ENCODE results near the gene DCBLD1. TPM values are rescaled to one million over a fixed set of nuclear protein-coding genes. Genes with fewer than 3 reads are reported as not detected.

The DCBLD1 gene
- total and polyA plus RNA-seq, 12 donors: 2.7 to 7.2 (median 4.2) TPM

DNA sequence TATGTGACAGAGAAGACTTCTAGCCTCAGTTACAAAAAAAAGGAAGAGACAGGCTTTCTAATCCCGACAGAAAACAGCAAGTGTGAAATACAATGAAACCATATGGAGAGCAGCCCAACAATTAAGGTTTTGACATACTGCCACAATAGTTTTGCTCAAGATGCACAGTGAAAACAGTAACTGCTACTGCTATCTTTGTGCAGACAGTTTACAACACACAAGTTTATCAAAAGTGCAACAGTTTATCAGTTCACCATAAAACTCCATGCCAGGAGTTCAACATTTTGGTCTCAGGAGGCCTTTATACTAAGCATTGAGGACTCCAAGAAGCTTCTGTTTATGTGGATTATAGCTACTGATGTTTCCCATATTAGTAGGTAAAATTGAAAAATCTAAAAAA, 82.2 kb downstream of the DCBLD1 start:
- TF ChIP-seq, protein P1, sequence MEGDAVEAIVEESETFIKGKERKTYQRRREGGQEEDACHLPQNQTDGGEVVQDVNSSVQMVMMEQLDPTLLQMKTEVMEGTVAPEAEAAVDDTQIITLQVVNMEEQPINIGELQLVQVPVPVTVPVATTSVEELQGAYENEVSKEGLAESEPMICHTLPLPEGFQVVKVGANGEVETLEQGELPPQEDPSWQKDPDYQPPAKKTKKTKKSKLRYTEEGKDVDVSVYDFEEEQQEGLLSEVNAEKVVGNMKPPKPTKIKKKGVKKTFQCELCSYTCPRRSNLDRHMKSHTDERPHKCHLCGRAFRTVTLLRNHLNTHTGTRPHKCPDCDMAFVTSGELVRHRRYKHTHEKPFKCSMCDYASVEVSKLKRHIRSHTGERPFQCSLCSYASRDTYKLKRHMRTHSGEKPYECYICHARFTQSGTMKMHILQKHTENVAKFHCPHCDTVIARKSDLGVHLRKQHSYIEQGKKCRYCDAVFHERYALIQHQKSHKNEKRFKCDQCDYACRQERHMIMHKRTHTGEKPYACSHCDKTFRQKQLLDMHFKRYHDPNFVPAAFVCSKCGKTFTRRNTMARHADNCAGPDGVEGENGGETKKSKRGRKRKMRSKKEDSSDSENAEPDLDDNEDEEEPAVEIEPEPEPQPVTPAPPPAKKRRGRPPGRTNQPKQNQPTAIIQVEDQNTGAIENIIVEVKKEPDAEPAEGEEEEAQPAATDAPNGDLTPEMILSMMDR (IDR thresholded peaks at IDR 0.05): no peak
- ATAC-seq (no peak), DNase-seq (no peak)
- intact Hi-C loops (cut with DNase I): no loop called here
- 73 to 82% methylated on average over 1 of the region's 1 CpG for WGBS, 2 donors
- Histone ChIP-seq H3K4me1 (no peaks in the 10 kb centered on the region), H3K27ac (no peak overlapping the region), H3K36me3 (peaks cover 0 to 100% (median 29%) of the 10 kb centered on the region in 9 donors), H3K9me3 (no peaks in the 10 kb centered on the region), H3K27me3 (no peaks in the 10 kb centered on the region), H3K4me3 (no peak overlapping the region)

DNA sequence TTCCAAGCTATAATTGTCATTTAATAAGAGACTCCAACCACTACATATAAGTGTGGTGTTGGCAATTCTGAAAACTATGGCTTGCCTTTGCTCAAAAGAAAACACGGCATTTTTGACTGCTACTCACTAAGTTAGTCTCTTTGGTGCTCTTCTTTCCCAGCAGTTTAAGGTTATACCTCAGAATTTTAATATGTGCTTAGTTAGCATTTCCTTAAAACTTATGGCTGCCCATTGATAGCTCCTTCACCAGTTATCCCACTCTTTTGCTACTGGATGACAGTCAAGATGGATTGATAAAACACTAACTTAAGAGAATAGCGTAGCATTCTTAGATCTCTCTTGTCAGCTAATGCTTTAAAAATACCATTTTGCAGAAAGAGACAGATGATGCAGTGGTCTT, 85.8 kb downstream of the DCBLD1 start:
- no peaks in the 10 kb centered on the region for H3K27me3 ChIP-seq
- H3K4me3 ChIP-seq: no peak overlapping the region
- TF ChIP-seq, protein P1 (IDR thresholded peaks at IDR 0.05): no peak
- intact Hi-C loops (cut with DNase I): no loop called here
- H3K36me3 ChIP-seq: peaks cover 0 to 100% (median 24%) of the 10 kb centered on the region in 9 donors
- no peaks in the 10 kb centered on the region for H3K9me3 ChIP-seq
- DNase-seq (no peak), ATAC-seq (no peak)
- 96 to 100% methylated on average over 2 of the region's 2 CpGs for WGBS, 2 donors
- no peak overlapping the region for H3K27ac ChIP-seq
- no peaks in the 10 kb centered on the region for H3K4me1 ChIP-seq

DNA sequence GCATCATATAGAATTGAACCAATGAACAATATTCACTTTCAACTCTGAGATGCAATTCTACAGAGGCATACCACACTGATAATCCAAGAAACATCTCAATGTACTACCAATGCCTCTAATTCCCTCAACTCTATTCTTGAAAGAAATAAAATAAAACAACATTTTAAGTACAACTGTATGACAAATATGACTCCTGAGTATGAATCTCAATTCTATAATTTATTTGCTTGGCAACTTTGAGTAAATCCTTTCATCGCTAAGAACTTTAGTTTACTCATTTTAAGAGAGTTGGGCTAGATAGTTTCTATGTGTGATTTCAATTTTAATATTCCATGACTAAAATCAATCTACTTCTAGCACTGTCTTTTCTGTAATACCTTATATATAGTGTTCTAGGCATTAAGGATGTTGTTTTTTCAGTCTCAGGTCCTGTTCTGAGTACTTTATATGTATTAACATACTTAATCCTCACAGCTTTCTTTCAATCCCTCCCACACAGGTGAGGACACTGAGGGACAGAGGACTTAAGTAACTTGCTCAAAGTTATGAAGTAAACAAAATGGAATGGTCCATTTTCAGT, 86.4 kb downstream of the DCBLD1 start:
- DNase-seq (no peak), ATAC-seq (no peak)
- WGBS, 2 donors: 0 to 57% methylated on average over 1 of the region's 1 CpG
- no peaks in the 10 kb centered on the region for H3K9me3 ChIP-seq
- TF ChIP-seq, protein P1 (IDR thresholded peaks at IDR 0.05): no peak
- no peak overlapping the region for H3K27ac ChIP-seq
- intact Hi-C loops (cut with DNase I): no loop called here
- H3K4me1 ChIP-seq: no peaks in the 10 kb centered on the region
- no peak overlapping the region for H3K4me3 ChIP-seq
- no peaks in the 10 kb centered on the region for H3K27me3 ChIP-seq
- peaks cover 0 to 100% (median 24%) of the 10 kb centered on the region in 9 donors for H3K36me3 ChIP-seq

DNA sequence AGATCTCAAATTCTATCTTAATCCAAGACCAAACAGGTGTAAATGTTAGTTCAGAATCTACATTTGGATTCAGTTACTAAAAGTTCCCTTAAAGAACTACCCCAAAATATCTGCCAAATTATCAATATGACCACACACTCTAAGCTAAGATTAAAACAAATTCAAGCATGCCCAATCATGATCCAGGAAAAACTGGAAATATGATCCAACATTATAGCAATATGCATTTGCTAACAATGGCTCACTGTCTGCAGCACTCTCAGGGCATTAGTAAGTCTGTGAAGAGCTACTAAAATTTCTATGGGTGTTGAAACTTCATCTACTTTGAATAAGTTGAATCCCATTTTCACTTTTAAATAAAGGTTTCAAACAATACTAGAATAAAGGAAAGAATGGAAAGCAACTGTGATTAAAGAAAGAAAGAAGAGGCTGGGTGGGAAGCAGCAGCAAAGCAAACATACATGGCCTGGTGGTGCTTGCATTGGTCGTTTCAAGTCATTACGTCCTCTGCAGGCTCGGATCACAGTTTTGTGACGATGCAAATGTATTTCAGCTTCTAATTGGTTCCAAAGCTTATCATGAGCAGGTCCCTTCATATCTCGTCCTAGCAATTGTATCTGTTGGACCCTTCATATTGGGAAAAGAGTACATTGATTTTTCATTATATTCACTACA, 90.7 kb downstream of the DCBLD1 start:
- intact Hi-C loops (cut with DNase I): no loop called here
- no peaks in the 10 kb centered on the region for H3K27me3 ChIP-seq
- H3K36me3 ChIP-seq: peaks cover 0 to 97% (median 19%) of the 10 kb centered on the region in 9 donors
- no peaks in the 10 kb centered on the region for H3K9me3 ChIP-seq
- no peak overlapping the region for H3K27ac ChIP-seq
- ATAC-seq (no peak), DNase-seq (no peak)
- 90 to 92% methylated on average over 5 of the region's 5 CpGs for WGBS, 2 donors
- TF ChIP-seq, protein P1 (IDR thresholded peaks at IDR 0.05): no peak
- H3K4me3 ChIP-seq: no peak overlapping the region
- H3K4me1 ChIP-seq: no peaks in the 10 kb centered on the region

Measured in heart right ventricle (tissue), 16 donors.